ENCODE data around the gene GIT2. TPM values are rescaled to one million over a fixed set of nuclear protein-coding genes. Genes with fewer than 3 reads are reported as not detected.
A peak's percentile ranks its signal among the peaks of the same experiment; 100 is the strongest.
"Not testable (repeated sequence)": the region's sequence is repeated elsewhere in the genome, so short reads cannot be mapped to it uniquely, and the experiment has no call there.

Gene GIT2, protein sequence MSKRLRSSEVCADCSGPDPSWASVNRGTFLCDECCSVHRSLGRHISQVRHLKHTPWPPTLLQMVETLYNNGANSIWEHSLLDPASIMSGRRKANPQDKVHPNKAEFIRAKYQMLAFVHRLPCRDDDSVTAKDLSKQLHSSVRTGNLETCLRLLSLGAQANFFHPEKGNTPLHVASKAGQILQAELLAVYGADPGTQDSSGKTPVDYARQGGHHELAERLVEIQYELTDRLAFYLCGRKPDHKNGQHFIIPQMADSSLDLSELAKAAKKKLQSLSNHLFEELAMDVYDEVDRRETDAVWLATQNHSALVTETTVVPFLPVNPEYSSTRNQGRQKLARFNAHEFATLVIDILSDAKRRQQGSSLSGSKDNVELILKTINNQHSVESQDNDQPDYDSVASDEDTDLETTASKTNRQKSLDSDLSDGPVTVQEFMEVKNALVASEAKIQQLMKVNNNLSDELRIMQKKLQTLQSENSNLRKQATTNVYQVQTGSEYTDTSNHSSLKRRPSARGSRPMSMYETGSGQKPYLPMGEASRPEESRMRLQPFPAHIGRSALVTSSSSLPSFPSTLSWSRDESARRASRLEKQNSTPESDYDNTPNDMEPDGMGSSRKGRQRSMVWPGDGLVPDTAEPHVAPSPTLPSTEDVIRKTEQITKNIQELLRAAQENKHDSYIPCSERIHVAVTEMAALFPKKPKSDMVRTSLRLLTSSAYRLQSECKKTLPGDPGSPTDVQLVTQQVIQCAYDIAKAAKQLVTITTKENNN
- total RNA-seq: 54.6 and 61.4 TPM in 2 replicates

- peak; percentile 94 for DNase-seq
These were observed at the start of gene GIT2 for GRCh38 chr12:109995686-109996482. TSS of gene GIT2 (minus strand) at chr12:109996368. CDS start at chr12:109996224, 144 bp downstream.

GRCh38 chr12:110042264-110042663 is 46.1 kb upstream of the GIT2 start:
- no peak for DNase-seq

DNA sequence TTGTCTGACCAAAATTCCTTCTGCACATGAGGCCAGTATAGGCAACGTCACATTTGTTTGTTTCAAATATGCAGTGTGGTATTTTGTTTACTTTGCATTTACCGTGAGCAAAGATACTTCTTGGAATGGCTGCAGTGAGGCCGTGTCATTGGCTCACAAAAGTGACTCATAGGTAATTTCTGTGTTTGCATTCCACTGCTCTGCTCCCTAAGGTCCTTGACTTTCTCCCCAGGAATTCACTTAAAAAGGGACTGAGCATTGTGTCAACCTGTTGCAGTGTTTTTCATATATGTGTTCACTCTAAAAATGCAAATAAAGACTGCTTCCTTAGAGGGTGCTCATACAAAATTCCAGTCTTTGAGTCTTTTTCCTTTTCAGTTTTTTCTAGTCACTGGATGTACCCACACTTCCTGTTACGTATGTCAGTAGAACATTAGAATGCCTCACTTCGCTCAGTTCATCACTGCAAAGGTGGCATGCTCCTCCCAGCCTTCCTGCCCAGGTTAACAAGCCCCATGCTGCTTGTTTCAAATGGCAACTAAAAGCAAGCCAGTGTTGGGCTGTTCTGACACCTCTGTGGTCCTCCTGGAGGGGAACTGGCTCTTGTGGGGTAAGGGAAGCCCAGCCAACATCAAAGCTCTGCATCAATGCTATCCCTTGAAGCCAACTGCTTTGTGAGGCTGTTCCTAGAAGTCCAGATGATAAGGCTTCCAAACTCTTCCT is 43.1 kb upstream of the GIT2 start:
- DNase-seq: peak; percentile 84

GRCh38 chr12:110038741-110039084 is 42.5 kb upstream of the GIT2 start:
- DNase-seq: no peak

- no peak for DNase-seq
These were observed 41.1 kb upstream of the GIT2 start for GRCh38 chr12:110037315-110037714.

DNA sequence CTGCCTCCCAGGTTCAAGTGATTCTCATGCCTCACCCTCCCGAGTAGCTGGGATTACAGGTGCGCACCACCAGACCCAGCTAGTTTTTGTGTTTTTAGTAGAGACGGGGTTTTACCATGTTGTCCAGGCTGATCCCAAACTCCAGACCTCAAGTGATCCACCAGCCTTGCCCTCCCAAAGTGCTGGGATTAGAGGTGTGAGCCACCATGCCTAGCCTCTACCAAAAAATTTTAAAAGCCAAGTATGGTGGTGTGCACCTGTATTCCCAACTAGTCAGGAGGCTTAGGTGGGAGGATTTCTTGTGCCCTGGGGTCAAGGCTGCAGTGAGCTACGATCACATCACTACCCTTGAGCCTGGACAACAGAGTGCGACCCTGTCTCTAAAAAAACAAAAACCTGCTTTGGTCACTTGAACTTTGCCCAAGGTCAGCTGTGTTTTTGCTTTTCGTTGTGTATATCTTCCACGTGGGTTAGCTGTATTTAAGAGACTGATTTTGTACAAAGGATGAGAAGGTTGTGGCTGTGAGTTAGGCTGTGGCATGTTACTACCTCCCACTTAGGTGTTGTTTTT is 39.5 kb upstream of the GIT2 start:
- DNase-seq: no peak

DNA sequence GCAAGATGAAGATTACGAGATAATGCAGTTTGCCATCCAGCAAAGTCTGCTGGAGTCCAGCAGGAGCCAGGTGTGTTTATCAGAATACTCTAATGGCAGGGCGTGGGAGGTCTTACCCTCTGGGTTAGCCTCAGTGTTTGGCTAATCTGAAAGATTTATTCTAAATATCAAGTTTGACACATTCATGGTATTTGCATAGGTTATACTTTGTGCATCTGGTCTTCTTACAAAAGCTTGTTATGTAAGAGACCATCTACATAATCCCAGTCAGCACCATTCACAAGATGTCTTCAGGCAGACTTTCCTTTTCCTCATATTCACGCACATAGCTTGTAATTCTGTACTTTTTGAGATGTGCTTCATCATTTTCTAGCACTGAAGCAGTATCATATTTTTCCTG is 37.7 kb upstream of the GIT2 start:
- DNase-seq: no peak

GRCh38 chr12:110029290-110029815 is 33.2 kb upstream of the GIT2 start:
- no peak for DNase-seq

GRCh38 chr12:110028323-110028722 is 32.2 kb upstream of the GIT2 start:
- no peak for DNase-seq

GRCh38 chr12:110024051-110024450 is 27.9 kb upstream of the GIT2 start:
- no peak for DNase-seq

DNA sequence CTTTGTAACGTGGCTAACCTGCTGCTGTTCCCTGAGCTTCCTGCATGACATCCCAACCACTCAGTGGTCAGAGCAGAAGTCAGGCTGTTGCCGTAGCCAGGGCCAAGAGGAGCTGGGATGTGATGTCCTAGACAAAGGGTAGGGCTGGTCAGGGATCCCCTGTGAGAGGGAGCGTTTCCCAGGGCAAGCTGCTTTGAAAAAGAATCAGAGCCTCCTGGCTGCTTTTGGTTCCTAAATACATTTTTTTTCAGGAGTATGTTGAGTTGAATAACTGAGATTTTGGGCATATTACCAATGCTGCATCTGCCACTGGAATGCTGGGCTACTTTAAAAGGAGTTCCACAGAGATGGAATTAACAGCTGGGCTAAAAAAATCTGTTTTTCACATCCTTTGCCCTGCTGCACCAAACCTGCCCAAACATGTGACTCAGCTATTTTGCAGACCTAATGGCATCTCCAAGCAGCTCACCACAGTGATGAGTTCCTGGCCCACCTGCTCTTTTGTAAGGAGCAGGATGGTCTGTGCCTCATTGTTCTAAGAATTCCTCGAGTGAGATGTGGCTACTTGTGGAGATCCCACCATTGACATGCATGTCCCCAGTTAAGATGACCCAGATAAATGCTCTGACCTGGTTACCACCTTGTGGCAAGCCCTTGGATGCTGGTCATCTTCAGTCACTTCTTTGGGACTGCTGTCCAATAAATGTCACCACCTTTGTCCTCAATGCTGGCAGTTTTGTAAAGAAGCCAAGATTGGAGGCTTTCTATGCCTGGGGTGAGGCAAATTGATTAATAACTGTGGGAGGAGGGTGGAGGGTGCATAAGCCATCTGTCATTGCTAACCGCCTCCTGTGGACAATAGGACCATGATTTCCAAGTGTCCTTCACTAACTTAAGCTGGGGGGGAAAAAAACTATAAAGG is 27.2 kb upstream of the GIT2 start:
- DNase-seq: peak; percentile 24

- DNase-seq: no peak
These were observed 24.8 kb upstream of the GIT2 start for GRCh38 chr12:110020956-110021355.

- DNase-seq: peak; percentile 69
These were observed 19.0 kb upstream of the GIT2 start for GRCh38 chr12:110015132-110015531.

DNA sequence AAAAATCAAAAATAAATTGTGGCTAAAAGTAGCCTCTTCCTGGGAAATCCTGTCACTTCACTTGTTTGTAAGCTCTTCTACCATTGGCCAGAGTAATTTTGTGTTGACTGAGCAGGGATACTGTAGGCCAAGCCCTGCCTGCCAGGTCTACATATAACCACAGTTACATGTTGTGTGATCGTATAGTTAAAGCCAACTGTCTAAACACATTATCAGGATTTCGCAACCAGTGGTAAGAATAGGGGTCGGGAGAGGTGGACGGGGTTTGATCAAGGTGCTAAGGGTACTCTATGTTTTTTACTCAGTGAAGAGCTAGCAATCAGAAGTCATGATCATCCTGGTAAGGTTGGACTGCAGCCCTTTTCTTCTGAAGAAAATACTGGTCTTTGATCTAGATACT is 16.5 kb upstream of the GIT2 start:
- DNase-seq: no peak

DNA sequence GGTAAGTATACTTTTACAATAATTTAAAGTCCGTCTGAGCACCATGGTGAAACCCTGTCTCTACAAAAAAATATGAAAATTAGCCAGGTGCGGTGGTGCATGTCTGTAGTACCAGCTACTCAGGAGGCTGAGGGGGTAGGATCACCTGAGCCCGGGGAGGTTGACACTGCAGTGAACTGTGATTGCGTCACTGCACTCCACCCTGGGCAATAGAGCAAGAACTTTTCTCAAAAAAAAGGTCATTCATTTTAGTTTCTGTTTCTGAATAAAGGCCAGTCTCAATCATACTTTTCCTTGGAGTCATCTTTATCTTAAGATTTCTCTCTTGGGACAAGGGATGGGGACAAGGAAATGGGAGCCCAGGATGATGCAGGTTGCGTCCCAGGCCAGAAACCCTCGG is 16.0 kb upstream of the GIT2 start:
- DNase-seq: no peak

DNA sequence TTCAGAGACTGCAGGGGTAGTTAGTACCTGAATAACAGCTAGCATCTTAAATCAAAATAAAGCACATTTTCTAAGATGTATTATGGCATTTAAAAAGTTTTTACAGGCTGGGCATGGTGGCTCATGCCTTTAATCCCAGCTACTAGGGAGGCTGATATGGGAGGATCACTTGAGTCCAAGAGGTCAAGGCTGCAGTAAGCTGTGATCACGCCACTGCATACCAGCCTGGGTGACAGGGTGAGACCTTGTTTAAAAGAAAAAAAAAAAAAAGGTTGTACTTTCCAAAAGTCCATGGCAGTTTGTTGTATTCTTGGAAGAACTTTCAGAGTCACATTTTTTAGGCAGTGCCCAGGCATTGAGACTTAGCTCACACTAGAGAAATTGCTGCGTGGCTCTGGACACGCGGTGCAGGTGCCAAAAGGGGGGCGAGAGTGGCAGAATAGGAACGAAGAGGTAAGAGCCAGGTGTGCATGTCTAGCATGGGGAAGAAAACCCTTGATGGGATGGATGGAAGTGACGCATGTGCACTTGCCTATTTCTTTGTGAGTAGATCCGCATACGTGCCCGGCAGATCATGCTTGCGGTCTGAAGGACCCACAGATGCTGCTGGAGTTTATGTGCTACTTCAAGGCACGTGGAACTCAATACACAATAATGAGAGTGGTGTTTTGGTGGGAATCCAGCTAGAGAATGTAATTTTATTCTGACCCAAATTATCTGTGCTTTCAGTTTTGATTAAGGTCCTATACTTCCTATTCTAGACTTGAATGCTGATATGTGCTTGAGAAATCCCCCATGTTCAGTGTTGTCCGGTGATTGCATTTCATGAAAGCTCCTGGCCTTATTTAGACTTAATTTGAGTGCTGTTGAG is 14.9 kb upstream of the GIT2 start:
- no peak for DNase-seq

DNA sequence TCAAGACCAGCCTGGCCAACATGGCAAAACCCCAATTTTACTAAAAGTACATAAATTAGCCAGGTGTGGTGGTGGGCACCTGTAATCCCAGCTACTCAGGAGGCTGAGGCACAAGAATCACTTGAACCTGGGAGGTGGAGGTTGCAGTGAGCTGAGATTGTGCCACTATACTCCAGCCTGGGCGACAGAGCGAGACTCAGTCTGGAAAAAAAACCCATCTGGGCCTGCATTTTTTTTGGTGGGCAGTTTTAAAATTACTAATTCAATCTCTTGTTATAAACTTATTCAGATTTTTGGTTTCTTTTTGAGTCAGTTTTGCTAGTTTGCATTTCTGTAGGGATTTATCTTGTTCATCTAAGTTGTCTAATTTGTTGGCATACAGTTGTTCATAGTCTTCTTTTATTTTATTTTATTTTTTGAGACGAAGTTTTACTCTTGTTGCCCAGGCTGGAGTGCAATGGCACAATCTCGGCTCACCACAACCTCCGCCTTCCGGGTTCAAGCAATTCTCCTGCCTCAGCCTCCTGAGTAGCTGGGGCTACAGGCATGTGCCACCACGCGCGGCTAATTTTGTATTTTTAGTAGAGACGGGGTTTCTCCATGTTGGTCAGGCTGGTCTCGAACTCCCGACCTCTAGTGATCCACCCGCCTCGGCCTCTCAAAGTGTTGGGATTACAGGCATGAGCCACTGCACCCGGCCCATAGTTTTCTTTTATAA is 12.7 kb upstream of the GIT2 start:
- not testable (repeated sequence) for DNase-seq

DNA sequence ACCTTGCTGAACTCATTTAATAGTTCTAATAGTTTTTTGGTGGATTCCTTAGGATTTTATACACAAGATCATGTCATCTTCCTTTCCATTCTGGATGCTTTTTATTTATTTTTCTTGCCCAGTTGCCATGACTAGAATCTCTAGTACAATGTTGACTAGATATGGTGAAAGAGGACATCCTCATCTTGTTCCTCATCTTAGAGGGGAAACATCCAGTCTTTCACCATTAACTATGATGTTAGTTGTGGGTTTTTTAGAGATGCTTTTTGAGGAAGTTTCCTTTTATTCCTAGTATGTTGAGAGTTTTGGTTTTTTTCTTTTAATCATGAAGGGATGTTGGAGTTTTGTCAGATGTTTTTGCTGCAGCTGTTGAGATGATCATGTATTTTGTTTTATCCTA is 11.7 kb upstream of the GIT2 start:
- DNase-seq: no peak

- no peak for DNase-seq
These were observed 9.9 kb upstream of the GIT2 start for GRCh38 chr12:110006115-110006514.
